HEK293T (cell line): ENCODE data around the gene CDSN.

ENCODE experiments used
- ARNT ChIP-seq: fragments of 450-650 bp; IDR thresholded peaks from 2 replicates; pipeline ENCODE4 v1.6.1; 2017; ENCODE audit warnings: mild to moderate bottlenecking
- BHLHE40 ChIP-seq: fragments of 450-650 bp; IDR thresholded peaks from 2 replicates; pipeline ENCODE4 v1.6.1; 2016; ENCODE audit warnings: mild to moderate bottlenecking, moderate library complexity, borderline replicate concordance
- ELF4 ChIP-seq: fragments of 450-650 bp; IDR thresholded peaks from 2 replicates; pipeline ENCODE4 v1.6.1; 2017; ENCODE audit warnings: antibody characterized with exemption
- FOXK2 ChIP-seq: fragments of 450-650 bp; IDR thresholded peaks from 2 replicates; pipeline ENCODE4 v1.6.1; 2016; ENCODE audit warnings: mild to moderate bottlenecking
- FOXM1 ChIP-seq: fragments of 450-650 bp; IDR thresholded peaks from 2 replicates; pipeline ENCODE4 v1.6.1; 2017; ENCODE audit warnings: mild to moderate bottlenecking, borderline replicate concordance
- HDGF ChIP-seq: fragments of 450-650 bp; IDR thresholded peaks from 2 replicates; pipeline ENCODE4 v1.6.1; 2017; ENCODE audit warnings: antibody characterized with exemption, borderline replicate concordance
- LEF1 ChIP-seq: fragments of 450-650 bp; IDR thresholded peaks from 2 replicates; pipeline ENCODE4 v1.6.1; 2017; ENCODE audit warnings: mild to moderate bottlenecking, borderline replicate concordance
- NFRKB ChIP-seq: fragments of 450-650 bp; IDR thresholded peaks from 2 replicates; pipeline ENCODE4 v1.6.1; 2016; ENCODE audit warnings: mild to moderate bottlenecking, moderate library complexity
- SP1 ChIP-seq: fragments of 450-650 bp; IDR thresholded peaks from 2 replicates; pipeline ENCODE4 v1.6.1; 2017
- TARDBP ChIP-seq: fragments of 450-650 bp; IDR thresholded peaks from 2 replicates; pipeline ENCODE4 v1.6.1; 2016
- ZNF384 ChIP-seq: fragments of 450-650 bp; IDR thresholded peaks from 2 replicates; pipeline ENCODE4 v1.6.1; 2016

DNA sequence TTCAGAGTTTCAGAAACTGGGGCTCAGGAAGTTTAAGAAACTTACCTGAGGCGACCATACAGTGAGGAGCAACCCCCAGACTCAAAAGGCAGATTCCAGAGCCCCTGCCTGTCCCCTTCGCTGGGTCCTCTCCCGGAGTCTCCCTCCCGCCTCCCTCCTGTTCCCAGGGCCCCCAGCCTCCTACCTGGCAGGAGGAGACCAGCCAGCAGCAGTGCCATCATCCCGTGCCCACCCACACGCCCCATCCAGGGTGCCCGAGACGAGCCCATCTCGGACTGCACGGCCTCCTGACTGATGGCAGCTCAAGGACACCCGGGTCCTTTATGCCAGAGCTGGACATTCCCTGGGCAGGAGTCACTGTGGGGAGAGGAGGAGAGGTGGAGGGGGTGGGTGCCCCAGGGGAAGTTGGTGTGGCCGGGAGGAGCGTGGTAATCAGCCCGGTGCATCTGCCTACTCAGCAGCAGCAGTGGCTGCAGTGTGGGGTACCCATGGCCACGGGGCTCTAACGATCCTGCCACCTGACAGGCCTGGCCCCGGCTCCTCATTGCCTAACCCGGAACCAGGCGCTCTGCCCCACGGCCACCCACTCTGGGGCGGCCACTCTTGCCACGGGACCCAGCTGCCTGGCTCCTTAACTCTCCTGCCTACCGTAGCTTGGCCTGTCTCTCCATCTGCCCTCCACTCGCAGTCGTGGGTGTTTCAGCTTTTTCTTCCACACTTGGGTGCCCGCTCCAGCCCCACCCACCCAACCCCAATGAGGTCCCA is at the start of gene CDSN:
- TF ChIP-seq ARNT, result no peak
- TF ChIP-seq LEF1, result no peak
- TF ChIP-seq FOXM1, result no peak
- no peak for TF ChIP-seq HDGF
- no peak for TF ChIP-seq ELF4
- TF ChIP-seq TARDBP, result no peak
- no peak for TF ChIP-seq ZNF384
- TF ChIP-seq FOXK2, result no peak
- TF ChIP-seq BHLHE40, result no peak
- no peak for TF ChIP-seq SP1
- TF ChIP-seq NFRKB, result no peak
